Measurements from ENCODE around the gene LAMA4. TPM values are rescaled to one million over a fixed set of nuclear protein-coding genes. Genes with fewer than 3 reads are reported as not detected.

LAMA4 gene
- total RNA-seq, 1 donor from 2014 or later: 0.56 TPM

DNA sequence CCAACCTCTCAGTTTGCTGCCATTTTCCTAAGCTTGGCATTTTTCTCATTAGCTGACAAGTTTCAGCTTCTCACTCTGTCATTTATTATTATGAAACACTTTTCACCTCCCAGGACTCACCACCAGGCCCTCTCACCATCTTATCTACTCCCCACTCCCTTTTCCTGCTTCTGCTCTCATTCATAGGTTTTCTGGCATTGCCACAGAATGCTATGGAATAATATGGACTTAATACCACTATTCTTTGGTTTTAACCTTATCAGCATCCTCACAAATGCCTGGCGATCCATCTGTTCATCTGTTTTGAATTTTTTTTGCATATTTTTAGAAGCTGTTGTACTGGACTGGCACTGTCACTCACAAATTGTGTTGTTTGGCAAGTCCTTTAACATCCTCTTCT, 16.4 kb upstream of the LAMA4 start:
- no peaks in the 10 kb centered on the region for H3K27me3 Mint-ChIP-seq (ENCODE audit: insufficient read depth, low read depth)
- no peaks in the 10 kb centered on the region for H3K9me3 ChIP-seq (ENCODE audit: low read depth)
- H4K20me1 ChIP-seq (ENCODE audit: low read depth): no peaks in the 10 kb centered on the region
- H3K4me2 ChIP-seq: no peak overlapping the region
- H3K9ac ChIP-seq: no peak overlapping the region
- no peak overlapping the region for H3K27ac ChIP-seq
- H3K79me2 ChIP-seq (ENCODE audit: low read depth): no peaks in the 10 kb centered on the region
- no peaks in the 10 kb centered on the region for H3K9me3 Mint-ChIP-seq
- no peak overlapping the region for H3K27ac Mint-ChIP-seq
- no peaks in the 10 kb centered on the region for H3K36me3 Mint-ChIP-seq
- H3K4me1 Mint-ChIP-seq: no peaks in the 10 kb centered on the region
- H3K4me3 Mint-ChIP-seq: no peak overlapping the region
- no peaks in the 10 kb centered on the region for H3K27me3 ChIP-seq
- H2AFZ ChIP-seq (replicated peaks): no peak overlapping the region
- no peak for DNase-seq (ENCODE audit: low spot score)
- H3F3A ChIP-seq (ENCODE audit: low read depth): no peaks in the 10 kb centered on the region
- no peaks in the 10 kb centered on the region for H3K36me3 ChIP-seq
- no peak overlapping the region for H3K4me3 ChIP-seq
- no peaks in the 10 kb centered on the region for H3K4me1 ChIP-seq
- no peak for TF ChIP-seq EZH2 (IDR thresholded peaks at IDR 0.05)
- no peak for TF ChIP-seq EZH2phosphoT487 (IDR thresholded peaks at IDR 0.05)
- TF ChIP-seq CTCF (IDR thresholded peaks at IDR 0.05): no peak

DNA sequence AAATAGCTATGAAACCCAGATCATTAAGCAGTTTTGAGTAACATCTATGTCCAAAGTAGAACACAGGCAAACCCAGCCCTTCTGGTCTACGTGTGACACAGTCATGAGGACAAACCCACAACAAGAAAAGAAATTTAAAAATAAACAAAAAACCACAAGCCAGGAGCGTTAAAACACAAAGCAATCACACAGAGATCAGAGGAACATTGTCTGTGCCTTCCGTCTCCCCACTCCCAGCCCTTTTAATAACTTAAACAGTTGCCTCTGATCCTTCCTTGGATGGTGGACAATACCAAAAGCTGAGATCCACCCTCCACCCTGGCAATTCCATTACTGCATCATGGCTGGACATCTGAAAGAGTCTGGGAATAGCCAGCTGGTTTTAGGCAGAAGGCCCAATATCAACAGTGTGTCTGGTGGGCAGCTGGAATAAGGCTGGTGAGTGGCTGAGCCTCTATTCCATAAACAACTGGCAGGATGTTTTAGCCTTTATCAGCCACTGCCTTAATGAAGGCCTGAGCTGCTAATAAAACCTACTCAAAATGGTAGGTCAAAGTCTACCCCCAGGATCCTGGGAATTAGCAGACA, 15.7 kb upstream of the LAMA4 start:
- H4K20me1 ChIP-seq (ENCODE audit: low read depth): no peaks in the 10 kb centered on the region
- no peaks in the 10 kb centered on the region for H3K36me3 ChIP-seq
- H3K27me3 ChIP-seq: no peaks in the 10 kb centered on the region
- H3K36me3 Mint-ChIP-seq: no peaks in the 10 kb centered on the region
- no peaks in the 10 kb centered on the region for H3K27me3 Mint-ChIP-seq (ENCODE audit: insufficient read depth, low read depth)
- H3K9ac ChIP-seq: no peak overlapping the region
- no peaks in the 10 kb centered on the region for H3K9me3 ChIP-seq (ENCODE audit: low read depth)
- no peaks in the 10 kb centered on the region for H3K9me3 Mint-ChIP-seq
- no peaks in the 10 kb centered on the region for H3K4me1 ChIP-seq
- no peaks in the 10 kb centered on the region for H3F3A ChIP-seq (ENCODE audit: low read depth)
- no peak overlapping the region for H3K4me3 Mint-ChIP-seq
- H3K4me1 Mint-ChIP-seq: no peaks in the 10 kb centered on the region
- H3K79me2 ChIP-seq (ENCODE audit: low read depth): no peaks in the 10 kb centered on the region
- no peak overlapping the region for H3K27ac Mint-ChIP-seq
- TF ChIP-seq EZH2phosphoT487 (IDR thresholded peaks at IDR 0.05) (no peak), CTCF (IDR thresholded peaks at IDR 0.05) (no peak), EZH2 (IDR thresholded peaks at IDR 0.05) (no peak)
- H3K27ac ChIP-seq: no peak overlapping the region
- H3K4me3 ChIP-seq: no peak overlapping the region
- no peak overlapping the region for H3K4me2 ChIP-seq
- no peak for DNase-seq (ENCODE audit: low spot score)
- peak overlapping the region; percentile 21 for H2AFZ ChIP-seq (replicated peaks)

DNA sequence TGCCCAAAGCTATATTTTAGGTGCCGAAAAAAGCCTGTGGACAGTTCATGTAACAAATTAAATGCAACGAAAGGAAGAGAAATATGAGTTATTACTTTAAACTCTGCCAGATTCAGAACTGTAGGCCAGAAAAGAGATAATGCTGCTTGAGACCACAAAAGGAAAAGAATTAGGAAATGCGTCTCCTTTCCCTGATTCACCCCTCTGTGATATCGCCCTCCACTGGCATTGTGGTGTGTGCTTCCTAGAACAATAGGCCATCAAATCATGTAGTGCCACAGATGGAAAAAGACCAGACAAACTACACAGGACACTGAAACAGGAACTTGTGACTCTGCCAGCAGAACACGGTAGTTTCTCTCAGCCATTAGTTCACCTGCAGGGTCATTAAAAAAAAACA, 14.7 kb upstream of the LAMA4 start:
- Mint-ChIP-seq H3K36me3 (no peaks in the 10 kb centered on the region), H3K27ac (no peak overlapping the region), H3K4me1 (no peaks in the 10 kb centered on the region), H3K27me3 (ENCODE audit: insufficient read depth, low read depth) (no peaks in the 10 kb centered on the region), H3K9me3 (no peaks in the 10 kb centered on the region), H3K4me3 (no peak overlapping the region)
- Histone ChIP-seq H3K4me1 (no peaks in the 10 kb centered on the region), H3K9ac (no peak overlapping the region), H4K20me1 (ENCODE audit: low read depth) (no peaks in the 10 kb centered on the region), H3K27me3 (no peaks in the 10 kb centered on the region), H3K9me3 (ENCODE audit: low read depth) (no peaks in the 10 kb centered on the region), H3K36me3 (no peaks in the 10 kb centered on the region), H3K27ac (no peak overlapping the region), H3K79me2 (ENCODE audit: low read depth) (no peaks in the 10 kb centered on the region), H3F3A (ENCODE audit: low read depth) (no peaks in the 10 kb centered on the region), H2AFZ (replicated peaks) (peak overlapping the region; percentile 9), H3K4me3 (no peak overlapping the region), H3K4me2 (no peak overlapping the region)
- DNase-seq (ENCODE audit: low spot score): no peak
- peak; percentile 36 for TF ChIP-seq CTCF (IDR thresholded peaks at IDR 0.05)
- no peak for TF ChIP-seq EZH2 (IDR thresholded peaks at IDR 0.05)

Data from neural progenitor cell (in vitro differentiated cells).